ENCODE results near the gene GRK3. TPM values are rescaled to one million over a fixed set of nuclear protein-coding genes. Genes with fewer than 3 reads are reported as not detected.
"Not testable (repeated sequence)": the region's sequence is repeated elsewhere in the genome, so short reads cannot be mapped to it uniquely, and the experiment has no call there.

The GRK3 gene
- total RNA-seq, 2 experiments from 2014 or later: 27.6 to 29.4 TPM

- Mint-ChIP-seq H3K9me3 (no peaks in the 10 kb centered on the region), H3K4me1 (no peaks in the 10 kb centered on the region), H3K36me3 (peaks cover 10% of the 10 kb centered on the region), H3K27ac (no peak overlapping the region), H3K4me3 (no peak overlapping the region), H3K27me3 (no peaks in the 10 kb centered on the region)
- DNase-seq: no peak
These were observed 130.7 kb downstream of the GRK3 start for GRCh38 chr22:25695146-25695545.

- DNase-seq: no peak
- H3K36me3 Mint-ChIP-seq: peaks cover 10% of the 10 kb centered on the region
- H3K9me3 Mint-ChIP-seq: no peaks in the 10 kb centered on the region
- H3K27ac Mint-ChIP-seq: no peak overlapping the region
- H3K4me1 Mint-ChIP-seq: peaks cover 2% of the 10 kb centered on the region
- no peak overlapping the region for H3K4me3 Mint-ChIP-seq
- no peaks in the 10 kb centered on the region for H3K27me3 Mint-ChIP-seq
These were observed 132.3 kb downstream of the GRK3 start for GRCh38 chr22:25696763-25697162.

GRCh38 chr22:25697181-25697664, 132.7 kb downstream of the GRK3 start:
- DNase-seq: no peak
- H3K4me1 Mint-ChIP-seq: peaks cover 2% of the 10 kb centered on the region
- H3K27me3 Mint-ChIP-seq: no peaks in the 10 kb centered on the region
- no peak overlapping the region for H3K27ac Mint-ChIP-seq
- H3K9me3 Mint-ChIP-seq: no peaks in the 10 kb centered on the region
- peaks cover 10% of the 10 kb centered on the region for H3K36me3 Mint-ChIP-seq
- H3K4me3 Mint-ChIP-seq: no peak overlapping the region

DNA sequence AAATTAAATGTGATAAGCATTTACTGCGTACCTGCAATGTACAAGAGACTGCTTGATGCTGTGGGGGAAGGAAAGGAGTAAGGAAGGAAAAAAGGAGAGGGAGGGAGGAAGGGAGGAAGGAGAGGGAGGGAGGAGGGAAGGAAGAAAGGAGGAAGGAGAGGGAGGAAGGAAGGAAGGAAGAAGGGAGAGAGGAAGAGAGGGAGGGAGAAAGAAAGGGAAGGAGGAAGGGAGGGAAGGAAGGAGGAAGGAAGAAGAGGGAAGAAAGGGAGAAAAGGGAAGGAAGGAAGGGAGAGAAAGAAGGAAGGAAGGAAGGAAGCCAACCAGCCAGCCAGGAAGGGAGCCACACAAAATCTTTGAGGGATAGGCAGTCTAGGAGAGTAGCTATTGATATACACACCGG, 133.5 kb downstream of the GRK3 start:
- Mint-ChIP-seq H3K4me3 (no peak overlapping the region), H3K4me1 (peaks cover 6% of the 10 kb centered on the region), H3K9me3 (no peaks in the 10 kb centered on the region), H3K27me3 (no peaks in the 10 kb centered on the region), H3K27ac (no peak overlapping the region), H3K36me3 (peaks cover 10% of the 10 kb centered on the region)
- DNase-seq: no peak

DNA sequence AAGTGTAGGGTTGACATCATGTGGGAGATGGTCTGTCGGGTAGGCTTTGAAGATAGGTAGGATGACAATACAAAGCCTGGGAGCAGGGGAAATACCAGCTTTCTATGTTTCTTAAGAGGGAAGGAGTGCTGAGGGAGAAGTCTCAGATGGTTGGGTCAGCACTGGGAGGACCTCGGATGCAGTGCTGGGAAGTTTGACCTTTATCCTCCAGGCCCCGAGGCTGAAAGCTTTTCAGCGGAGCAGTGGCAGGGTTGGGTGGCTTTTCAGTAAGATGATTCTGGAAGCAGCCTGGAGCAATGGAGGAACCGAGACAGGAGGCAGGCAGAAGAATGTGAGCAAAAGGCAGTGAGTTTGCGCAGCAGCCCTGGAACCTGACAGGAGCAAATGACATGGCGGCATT, 134.0 kb downstream of the GRK3 start:
- Mint-ChIP-seq H3K27me3 (no peaks in the 10 kb centered on the region), H3K4me3 (no peak overlapping the region), H3K27ac (peak overlapping the region; percentile 31), H3K9me3 (no peaks in the 10 kb centered on the region), H3K4me1 (peaks cover 9% of the 10 kb centered on the region), H3K36me3 (peaks cover 10% of the 10 kb centered on the region)
- DNase-seq: no peak

DNA sequence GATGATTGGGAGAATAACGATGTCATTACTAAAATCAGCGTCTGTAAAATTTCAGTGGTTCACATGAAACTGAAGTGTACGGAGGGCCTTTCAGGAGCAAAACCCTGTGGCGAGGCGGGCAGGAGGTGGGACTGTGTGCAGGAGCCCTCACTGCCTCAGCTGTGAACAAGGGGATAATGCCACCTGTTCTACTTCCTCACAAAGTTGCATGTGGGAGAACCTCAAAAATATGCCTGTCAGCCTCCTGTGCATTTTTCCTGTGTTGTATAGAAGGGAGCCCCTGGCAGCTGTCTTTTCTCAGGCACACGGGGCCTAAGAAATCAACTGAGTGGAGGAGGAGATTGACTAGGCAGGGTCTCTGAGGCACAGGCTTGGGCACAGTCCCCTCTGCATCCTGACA, 134.5 kb downstream of the GRK3 start:
- H3K36me3 Mint-ChIP-seq: peaks cover 10% of the 10 kb centered on the region
- H3K4me3 Mint-ChIP-seq: no peak overlapping the region
- peaks cover 9% of the 10 kb centered on the region for H3K4me1 Mint-ChIP-seq
- H3K9me3 Mint-ChIP-seq: no peaks in the 10 kb centered on the region
- no peak overlapping the region for H3K27ac Mint-ChIP-seq
- no peaks in the 10 kb centered on the region for H3K27me3 Mint-ChIP-seq
- no peak for DNase-seq

DNA sequence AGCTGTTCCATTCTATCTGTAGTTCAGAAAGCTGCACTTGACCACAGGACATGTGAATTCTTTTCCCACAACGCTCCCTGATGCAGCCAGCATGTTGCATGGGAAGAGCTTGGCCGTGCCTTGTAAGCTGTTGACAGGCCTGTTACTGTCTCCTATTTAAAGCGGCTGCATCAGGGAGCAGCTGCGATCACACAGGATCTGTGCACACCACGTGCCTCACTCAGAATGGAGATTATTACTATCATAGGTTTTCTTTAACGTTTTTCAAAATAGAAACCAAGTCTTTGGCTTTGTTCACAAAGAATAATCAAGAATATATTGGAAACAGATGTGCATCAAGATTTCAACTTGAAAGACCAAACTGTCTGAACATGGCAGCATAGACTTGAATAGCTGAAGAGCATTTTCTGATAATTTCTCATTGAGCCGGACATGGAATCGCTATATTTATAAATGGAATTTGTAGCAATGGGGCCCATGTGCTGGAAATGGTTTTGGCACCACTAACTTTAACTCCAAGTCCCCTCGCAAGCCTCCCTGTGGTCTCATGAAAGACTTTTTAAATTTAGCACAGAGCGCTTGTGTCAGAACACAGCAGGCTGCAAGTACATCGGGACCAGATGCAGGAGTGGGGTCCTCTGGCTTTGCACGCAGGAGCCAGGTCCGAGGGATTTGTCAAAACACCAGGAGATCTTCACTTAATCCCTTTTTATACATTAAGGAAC, 136.7 kb downstream of the GRK3 start:
- Mint-ChIP-seq H3K27me3 (no peaks in the 10 kb centered on the region), H3K36me3 (peaks cover 6% of the 10 kb centered on the region), H3K4me1 (peaks cover 9% of the 10 kb centered on the region), H3K4me3 (no peak overlapping the region), H3K9me3 (no peaks in the 10 kb centered on the region), H3K27ac (no peak overlapping the region)
- no peak for DNase-seq

GRCh38 chr22:25702040-25702439, 137.6 kb downstream of the GRK3 start:
- Mint-ChIP-seq H3K36me3 (peaks cover 5% of the 10 kb centered on the region), H3K27ac (no peak overlapping the region), H3K9me3 (no peaks in the 10 kb centered on the region), H3K4me1 (peaks cover 9% of the 10 kb centered on the region), H3K27me3 (no peaks in the 10 kb centered on the region), H3K4me3 (no peak overlapping the region)
- no peak for DNase-seq

DNA sequence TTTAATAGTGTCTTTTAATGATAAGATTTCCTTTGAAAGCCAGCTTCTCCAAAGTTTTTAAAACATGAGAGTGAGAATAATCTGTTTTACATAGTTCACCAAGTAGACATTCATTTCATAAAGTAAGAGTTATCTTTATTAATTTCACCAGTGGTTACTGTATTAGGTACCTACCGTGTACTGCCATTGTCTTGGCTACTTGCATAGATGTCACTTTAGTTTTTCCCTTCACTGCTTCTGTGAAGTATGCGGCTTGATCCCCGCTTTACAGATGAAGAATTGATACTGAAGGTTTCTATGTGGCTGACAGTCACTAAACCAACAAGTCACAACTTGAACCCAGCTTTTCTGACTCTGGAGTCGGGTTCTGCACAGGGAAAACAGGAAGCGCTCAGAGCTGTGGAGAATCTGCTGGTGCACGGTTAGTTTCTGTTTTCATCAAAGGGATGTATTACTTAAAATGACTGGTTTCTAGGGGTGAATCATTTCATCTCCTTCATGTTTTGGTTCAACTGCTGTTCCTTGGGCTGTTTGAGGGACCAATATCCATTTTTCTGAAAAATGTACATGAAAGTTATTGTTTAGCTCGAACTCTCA, 138.2 kb downstream of the GRK3 start:
- Mint-ChIP-seq H3K27me3 (no peaks in the 10 kb centered on the region), H3K9me3 (no peaks in the 10 kb centered on the region), H3K4me1 (peaks cover 9% of the 10 kb centered on the region), H3K36me3 (peaks cover 9% of the 10 kb centered on the region), H3K4me3 (no peak overlapping the region), H3K27ac (peak overlapping the region; percentile 49)
- peak; percentile 17 for DNase-seq

- Mint-ChIP-seq H3K27ac (no peak overlapping the region), H3K9me3 (no peaks in the 10 kb centered on the region), H3K4me3 (no peak overlapping the region), H3K36me3 (peaks cover 9% of the 10 kb centered on the region), H3K4me1 (peaks cover 11% of the 10 kb centered on the region), H3K27me3 (no peaks in the 10 kb centered on the region)
- DNase-seq: no peak
These were observed 140.2 kb downstream of the GRK3 start for GRCh38 chr22:25704701-25705100.

DNA sequence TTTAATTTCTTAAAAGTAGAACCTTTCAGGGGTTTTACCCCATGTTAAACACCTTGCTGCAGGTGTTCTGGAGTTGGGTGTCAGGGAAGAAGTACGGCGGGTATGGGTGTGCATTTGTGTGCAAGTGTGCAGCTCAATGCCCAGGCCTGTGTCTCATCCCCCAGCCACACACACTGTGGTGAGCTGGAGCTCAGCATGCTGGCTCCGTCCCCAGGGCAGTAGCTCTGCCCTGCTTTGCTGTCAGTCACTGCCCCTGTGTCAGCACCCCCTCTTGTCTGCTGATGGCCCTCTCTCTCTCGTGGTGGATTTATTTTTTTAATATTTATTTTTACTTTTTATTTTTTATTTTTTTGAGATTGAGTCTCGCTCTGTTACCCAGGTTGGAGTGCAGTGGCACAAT, 141.7 kb downstream of the GRK3 start:
- Mint-ChIP-seq H3K36me3 (peaks cover 6% of the 10 kb centered on the region), H3K27ac (no peak overlapping the region), H3K27me3 (no peaks in the 10 kb centered on the region), H3K9me3 (no peaks in the 10 kb centered on the region), H3K4me1 (peaks cover 13% of the 10 kb centered on the region), H3K4me3 (no peak overlapping the region)
- DNase-seq: no peak

DNA sequence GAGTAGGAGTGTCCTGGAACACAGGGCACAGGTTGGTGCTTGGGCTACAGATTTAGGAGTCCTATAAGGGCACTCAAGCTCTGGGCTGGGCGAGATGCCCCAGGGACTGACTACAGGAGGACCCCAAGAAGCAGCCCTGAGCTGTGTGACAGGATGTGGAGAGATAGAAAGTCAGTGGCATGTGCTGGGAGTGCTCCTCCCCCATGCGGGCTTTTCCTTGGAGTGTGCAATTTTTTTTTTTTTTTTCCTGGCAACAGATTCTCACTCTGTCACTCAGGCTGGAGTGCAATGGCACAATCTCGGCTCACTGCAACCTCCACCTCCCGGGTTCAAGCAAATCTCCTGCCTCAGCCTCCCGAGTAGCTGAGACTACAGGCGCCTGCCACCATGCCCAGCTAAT, 144.0 kb downstream of the GRK3 start:
- H3K27ac Mint-ChIP-seq, DNase-seq, H3K27me3 Mint-ChIP-seq, H3K4me1 Mint-ChIP-seq, H3K4me3 Mint-ChIP-seq, H3K9me3 Mint-ChIP-seq: not testable (repeated sequence)
- H3K36me3 Mint-ChIP-seq: peaks cover 13% of the 10 kb centered on the region

GRCh38 chr22:25709758-25710157, 145.3 kb downstream of the GRK3 start:
- H3K27me3 Mint-ChIP-seq: no peaks in the 10 kb centered on the region
- H3K27ac Mint-ChIP-seq: peak overlapping the region; percentile 16
- no peak overlapping the region for H3K4me3 Mint-ChIP-seq

DNA sequence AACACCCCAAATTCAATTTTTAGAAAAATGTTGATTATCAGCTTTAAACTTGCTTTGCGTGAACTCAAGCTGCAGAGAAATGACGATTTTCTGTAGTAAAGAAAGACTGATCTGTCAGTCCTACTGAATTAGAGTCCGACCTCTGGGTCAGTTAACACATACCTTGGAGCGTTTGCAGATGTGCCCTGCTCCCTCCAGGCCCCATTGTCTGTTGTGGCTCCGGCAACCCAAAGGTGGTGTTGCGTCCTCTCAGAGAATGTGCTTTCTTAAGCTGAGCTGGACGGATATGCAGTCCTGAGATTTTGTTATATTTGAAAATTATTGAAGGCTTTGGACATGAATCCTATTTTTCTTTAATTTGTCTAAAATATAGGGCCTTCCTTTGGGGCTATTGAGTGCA, 146.0 kb downstream of the GRK3 start:
- Mint-ChIP-seq H3K27me3 (no peaks in the 10 kb centered on the region), H3K36me3 (peaks cover 11% of the 10 kb centered on the region), H3K27ac (no peak overlapping the region), H3K4me3 (no peak overlapping the region), H3K9me3 (no peaks in the 10 kb centered on the region), H3K4me1 (peaks cover 4% of the 10 kb centered on the region)
- DNase-seq: no peak

More at GRCh38 chr22:25709758-25710157, 145.3 kb downstream of the GRK3 start:
- Mint-ChIP-seq H3K4me1 (peaks cover 4% of the 10 kb centered on the region), H3K9me3 (no peaks in the 10 kb centered on the region), H3K36me3 (peaks cover 13% of the 10 kb centered on the region)
- peak; percentile 22 for DNase-seq

GRCh38 chr22:25711491-25711890, 147.0 kb downstream of the GRK3 start:
- no peaks in the 10 kb centered on the region for H3K27me3 Mint-ChIP-seq
- H3K27ac Mint-ChIP-seq: no peak overlapping the region
- H3K4me1 Mint-ChIP-seq: peaks cover 4% of the 10 kb centered on the region
- peaks cover 11% of the 10 kb centered on the region for H3K36me3 Mint-ChIP-seq
- H3K4me3 Mint-ChIP-seq: no peak overlapping the region
- DNase-seq: no peak
- no peaks in the 10 kb centered on the region for H3K9me3 Mint-ChIP-seq

All from activated naive CD8-positive, alpha-beta T cell treated with anti-CD3 and anti-CD28 coated beads for 36 hours (primary cell).